Activated CD4-positive, alpha-beta T cell treated with anti-CD3 and anti-CD28 coated beads for 1 hour (primary cell): ENCODE measurements around the gene GPR183.
"Not testable (repeated sequence)": the region's sequence is repeated elsewhere in the genome, so short reads cannot be mapped to it uniquely, and the experiment has no call there.

Source experiments
- DNase-seq: peaks from one replicate; pipeline ENCODE4 v3.0.0-alpha.2; 2020

Gene GPR183

GRCh38 chr13:99265162-99265800 lies 41.9 kb downstream of the GPR183 start:
- no peak for DNase-seq

- DNase-seq = no peak
Measured at GRCh38 chr13:99264051-99264450, 43.1 kb downstream of the GPR183 start.

DNA sequence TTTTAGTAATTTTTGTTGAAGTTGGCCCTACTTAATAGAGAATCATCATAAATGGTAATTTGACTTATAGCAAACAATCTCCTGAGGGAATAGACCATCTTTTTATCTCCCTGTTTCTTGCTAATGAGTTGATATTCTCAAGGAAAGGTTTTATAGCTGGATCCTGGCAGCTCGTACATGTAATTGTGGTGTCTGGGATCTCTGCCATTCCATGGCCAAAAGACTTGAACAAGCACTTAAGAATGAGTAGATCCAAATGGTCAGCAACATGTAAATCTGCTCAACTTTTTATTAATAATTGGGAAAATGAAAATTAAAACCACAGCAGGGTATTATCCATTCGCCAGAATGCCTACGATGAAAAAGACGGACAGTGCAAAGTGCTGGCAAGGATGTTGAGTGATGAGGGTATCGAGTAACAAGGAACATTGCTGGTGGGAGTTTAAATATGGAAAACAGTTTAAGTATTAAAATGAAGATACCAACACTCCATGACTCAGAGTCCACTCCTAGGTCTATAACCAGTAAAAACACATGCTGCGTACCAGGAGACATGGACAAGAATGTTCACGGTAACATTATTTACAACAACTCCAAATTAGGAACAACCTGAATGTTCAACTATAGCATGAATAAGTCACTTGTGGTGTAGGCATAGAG lies 43.9 kb downstream of the GPR183 start:
- no peak for DNase-seq

- DNase-seq = no peak
Measured at GRCh38 chr13:99261059-99261458, 46.1 kb downstream of the GPR183 start.

DNA sequence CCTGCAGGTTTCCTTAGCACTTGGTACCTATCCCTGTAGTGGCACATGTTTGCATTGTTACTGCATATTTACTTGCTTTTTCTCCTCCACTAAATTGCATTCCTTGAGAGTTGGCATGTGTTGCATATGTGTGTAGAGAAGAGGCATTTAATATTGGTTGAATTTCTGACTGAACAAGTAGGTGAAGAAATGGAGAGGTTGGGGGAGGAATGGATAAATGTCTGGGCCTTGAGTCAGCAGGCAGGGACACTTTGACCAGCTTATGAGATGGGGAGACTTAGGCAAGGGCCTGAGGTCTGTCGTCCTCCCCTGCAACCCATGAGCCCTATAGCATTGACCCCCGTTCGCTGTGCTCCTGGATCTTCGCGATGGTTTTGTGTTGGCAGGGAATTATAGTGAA lies 47.0 kb downstream of the GPR183 start:
- DNase-seq = no peak

DNA sequence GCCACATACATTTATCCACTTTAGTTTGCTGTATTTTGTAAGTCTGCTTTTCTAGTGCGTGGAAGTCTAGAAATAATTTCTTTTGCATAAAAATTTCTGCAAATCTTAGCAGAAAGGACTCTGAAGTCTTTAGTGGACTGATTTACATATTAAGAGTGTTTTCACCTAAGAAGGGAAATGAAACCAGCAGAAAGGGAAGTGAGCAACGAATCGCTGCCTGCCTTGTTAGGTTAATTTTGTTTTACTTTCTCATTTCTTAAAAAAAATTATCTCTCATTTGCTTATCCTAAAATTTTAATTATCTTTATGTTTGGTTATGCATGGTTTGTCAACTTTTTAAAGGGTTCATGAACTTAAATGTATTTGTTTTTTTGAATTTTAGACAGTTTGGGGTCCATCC lies 48.3 kb downstream of the GPR183 start:
- DNase-seq = no peak

DNA sequence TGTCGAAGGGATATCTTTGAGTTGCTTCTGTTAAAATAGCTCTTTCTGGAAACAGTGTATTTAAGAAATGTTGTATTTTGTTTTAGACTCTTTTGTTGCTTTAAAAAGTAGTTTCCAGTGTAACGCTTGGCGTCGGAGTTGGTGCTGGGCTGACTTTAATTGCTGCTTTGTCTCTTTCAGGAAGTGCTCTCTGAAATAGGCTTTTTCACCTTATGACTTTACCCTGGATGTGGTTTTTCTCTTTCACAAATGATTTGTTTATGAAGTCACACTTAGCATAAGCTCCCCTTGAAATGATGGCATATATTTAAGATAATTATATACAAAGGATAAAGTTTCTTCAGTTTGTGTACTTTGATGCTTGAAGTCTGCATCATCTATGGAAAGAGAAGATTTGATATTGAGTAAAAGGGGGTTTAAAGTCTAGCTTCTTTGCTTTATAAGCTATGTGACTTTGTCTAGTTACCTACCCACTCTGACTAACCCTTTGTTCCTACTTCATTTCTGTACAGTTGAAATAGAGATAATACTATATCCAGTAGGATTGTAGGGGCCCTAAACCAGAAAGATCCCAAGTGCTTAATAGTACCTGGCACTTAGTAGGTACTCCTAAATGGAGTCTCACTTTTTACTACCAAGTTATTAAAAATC lies 48.9 kb downstream of the GPR183 start, which contains the start of gene GPR18:
Gene GPR18 (minus strand): TSS at position 170 of the 651 bp plus-strand sequence. CDS start 2,507 bp downstream, outside the sequence.
- DNase-seq = no peak

GRCh38 chr13:99257291-99257690 lies 49.9 kb downstream of the GPR183 start:
- DNase-seq = no peak

- no peak for DNase-seq
Measured at GRCh38 chr13:99256709-99257108, 50.5 kb downstream of the GPR183 start.

DNA sequence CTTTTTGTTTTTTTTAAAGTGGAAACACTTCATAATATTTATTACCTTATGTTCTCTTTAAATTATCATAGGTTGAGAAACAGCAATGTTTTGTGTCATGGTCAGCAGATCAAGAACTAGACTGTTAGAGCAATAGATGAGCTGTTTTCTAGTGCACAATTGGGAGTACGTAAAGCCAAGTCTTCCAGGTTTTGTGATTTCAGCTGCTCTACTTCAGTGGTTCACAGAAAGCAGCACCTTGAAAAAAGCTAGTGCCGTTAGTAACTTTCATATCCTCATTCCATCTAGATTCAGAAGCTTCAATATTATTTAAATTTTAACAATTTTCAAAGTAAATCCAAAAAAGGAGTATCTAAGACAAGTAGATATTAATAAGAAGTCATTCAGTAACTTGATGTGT lies 50.9 kb downstream of the GPR183 start:
- no peak for DNase-seq

DNA sequence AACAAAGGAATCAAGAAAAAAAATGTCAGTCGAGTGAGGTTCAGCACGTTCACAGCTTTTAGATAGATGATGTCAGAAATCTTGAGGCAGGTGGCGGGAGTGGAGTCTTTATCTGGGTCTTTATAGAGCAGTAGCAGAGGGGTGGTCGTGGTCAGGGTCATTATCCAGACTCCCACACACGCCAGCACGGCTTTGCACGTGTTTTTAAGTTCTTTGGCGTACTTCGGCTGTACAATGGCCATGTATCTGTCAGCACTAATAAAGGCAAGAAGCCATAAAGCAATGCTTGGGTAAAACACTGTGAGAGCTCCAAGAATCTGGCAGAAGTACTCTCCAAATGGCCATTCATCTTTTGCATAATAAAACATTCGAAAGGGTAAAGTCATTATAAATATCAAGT lies 51.9 kb downstream of the GPR183 start:
- no peak for DNase-seq

DNA sequence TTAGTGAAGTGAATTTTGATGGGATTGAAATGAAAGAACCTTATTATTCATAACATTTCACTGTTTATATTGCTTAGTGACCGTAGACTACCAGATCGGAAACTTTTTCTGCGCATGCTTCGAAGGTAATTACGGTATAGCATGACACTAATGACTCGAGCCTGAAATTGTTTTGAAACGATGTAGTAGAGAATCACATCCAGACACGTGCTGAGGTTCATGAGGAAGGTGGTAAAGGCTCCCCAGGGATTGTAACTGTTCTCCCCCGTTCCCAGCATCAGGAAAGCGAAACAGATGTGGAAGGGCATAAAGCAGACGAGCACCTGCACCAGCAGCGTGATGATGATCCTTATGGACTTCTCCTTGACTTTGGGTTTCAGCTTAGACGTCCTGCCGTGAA lies 52.4 kb downstream of the GPR183 start:
- DNase-seq = no peak

- DNase-seq = no peak
Measured at GRCh38 chr13:99251921-99252320, 55.3 kb downstream of the GPR183 start.

- DNase-seq = no peak
Measured at GRCh38 chr13:99250982-99251825, 56.0 kb downstream of the GPR183 start.

DNA sequence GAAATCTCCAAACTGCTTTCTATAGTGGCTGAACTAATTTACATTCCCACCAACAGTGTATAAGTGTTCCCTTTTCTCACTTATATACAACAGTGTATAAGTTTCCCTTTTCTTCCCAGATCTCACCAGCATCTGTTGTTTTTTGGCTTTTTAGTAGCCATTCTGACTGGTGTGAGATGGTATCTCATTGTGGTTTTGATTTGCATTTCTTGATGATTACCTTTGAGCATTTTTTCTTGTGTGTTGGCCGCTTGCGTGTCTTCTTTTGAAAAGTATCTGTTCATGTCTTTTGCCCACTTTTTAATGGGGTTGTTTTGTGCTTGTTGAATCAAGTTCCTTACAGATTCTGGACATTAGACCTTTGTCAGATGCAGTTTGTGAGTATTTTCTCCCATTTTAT lies 57.6 kb downstream of the GPR183 start:
- DNase-seq = not testable (repeated sequence)

DNA sequence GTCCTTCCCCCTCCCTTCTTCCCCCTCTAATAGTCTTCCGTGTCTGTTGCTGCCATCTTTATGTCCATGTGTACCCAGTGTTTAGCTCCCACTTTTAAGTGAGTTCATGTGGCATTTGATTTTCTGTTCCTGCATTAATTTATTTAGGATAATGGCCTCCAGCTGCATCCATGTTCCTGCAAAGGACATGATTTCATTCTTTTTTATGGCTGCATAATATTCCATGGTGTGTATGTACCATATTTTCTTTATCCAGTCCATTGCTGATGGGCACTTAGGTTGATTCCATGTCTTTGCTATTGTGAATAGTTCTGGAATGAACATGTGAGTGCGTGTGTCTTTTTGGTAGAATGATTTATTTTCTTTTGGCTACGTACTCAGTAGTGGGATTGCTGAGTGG lies 58.0 kb downstream of the GPR183 start:
- DNase-seq = not testable (repeated sequence)

DNA sequence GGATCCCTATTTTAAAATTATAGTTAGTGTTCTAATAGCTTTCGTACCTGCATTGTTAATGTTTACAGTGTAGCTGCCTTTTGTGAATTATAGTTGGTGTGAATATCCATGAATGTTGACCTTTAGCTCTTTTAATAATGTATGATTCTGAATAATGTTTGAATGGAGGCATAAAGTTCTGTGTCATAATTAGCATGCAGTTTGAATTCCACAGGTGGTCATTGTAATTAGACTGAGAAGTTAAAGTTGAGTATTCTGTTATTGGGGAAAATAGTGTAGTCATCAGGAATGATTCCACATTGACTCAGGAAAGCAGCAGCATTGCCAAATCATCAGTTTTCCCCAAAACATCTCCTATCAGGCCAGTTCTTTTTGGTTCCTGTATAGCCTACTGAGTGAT lies 61.1 kb downstream of the GPR183 start:
- DNase-seq = no peak
